Liver (tissue), 3 donors: ENCODE measurements around the gene ZNF436.

Experiments
- CTCF ChIP-seq: fragments of 150-350 bp; IDR thresholded peaks from 2 replicates; pipeline ENCODE4 v1.5.1; 2017; ENCODE audit warnings: improper control_type of control experiment, low read depth, low read length; ENCODE audit not compliant: missing input control
- FOXA2 ChIP-seq: IDR thresholded peaks from 2 replicates; pipeline ENCODE4 v1.6.1; 2016; ENCODE audit warnings: antibody characterized with exemption
- GABPA ChIP-seq, 2 donors: IDR thresholded peaks in 1 of 2; conservative IDR thresholded peaks in 1 of 2; 2 replicates each; pipeline ENCODE4 v1.6.1; 2016; ENCODE audit warnings: antibody characterized with exemption in 2 of 2, mild to moderate bottlenecking in 1 of 2, moderate library complexity in 1 of 2
- JUND ChIP-seq, 2 donors: IDR thresholded peaks; 2 replicates each; pipeline ENCODE4 v1.6.1; 2016; ENCODE audit warnings: antibody characterized with exemption in 2 of 2
- RAD21 ChIP-seq, 2 donors: IDR thresholded peaks; 2 replicates each; pipeline ENCODE4 v1.6.1; 2016; ENCODE audit warnings: antibody characterized with exemption in 2 of 2, mild to moderate bottlenecking in 2 of 2
- SP1 ChIP-seq: IDR thresholded peaks from 2 replicates; pipeline ENCODE4 v1.6.1; 2018; ENCODE audit warnings: antibody characterized with exemption, mild to moderate bottlenecking
- TAF1 ChIP-seq: conservative IDR thresholded peaks from 2 replicates; pipeline ENCODE4 v1.6.1; 2016; ENCODE audit warnings: antibody characterized with exemption, mild to moderate bottlenecking
- YY1 ChIP-seq: IDR thresholded peaks from 2 replicates; pipeline ENCODE4 v1.6.1; 2016; ENCODE audit warnings: antibody characterized with exemption, mild to moderate bottlenecking
- TF ChIP-seq, protein P1 (sequence below): IDR thresholded peaks from 2 replicates; pipeline ENCODE4 v1.6.1; 2016; ENCODE audit warnings: antibody characterized with exemption, mild to moderate bottlenecking
- TF ChIP-seq, protein P2 (sequence below): IDR thresholded peaks from 2 replicates; pipeline ENCODE4 v1.6.1; 2016; ENCODE audit warnings: antibody characterized with exemption
- TF ChIP-seq, protein P3 (sequence below): IDR thresholded peaks from 2 replicates; pipeline ENCODE4 v1.6.1; 2016; ENCODE audit warnings: antibody characterized with exemption
- TF ChIP-seq, protein P4 (sequence below): IDR thresholded peaks from 2 replicates; pipeline ENCODE4 v1.6.1; 2016; ENCODE audit warnings: antibody characterized with exemption
- donor health status: healthy.
- donor health status: healthy.

GRCh38 chr1:23408797-23409290, 39.2 kb upstream of the ZNF436 start:
- TF ChIP-seq CTCF (no peak), SP1 (no peak), YY1 (no peak), TAF1 (no peak), GABPA (IDR thresholded peaks at IDR 0.05 in 1 of 2, conservative IDR thresholded peaks at IDR 0.05 in 1 of 2) (no peak), RAD21 (IDR thresholded peaks at IDR 0.05) (no peak), JUND (IDR thresholded peaks at IDR 0.05) (no peak), FOXA2 (no peak)
- TF ChIP-seq, protein P1, sequence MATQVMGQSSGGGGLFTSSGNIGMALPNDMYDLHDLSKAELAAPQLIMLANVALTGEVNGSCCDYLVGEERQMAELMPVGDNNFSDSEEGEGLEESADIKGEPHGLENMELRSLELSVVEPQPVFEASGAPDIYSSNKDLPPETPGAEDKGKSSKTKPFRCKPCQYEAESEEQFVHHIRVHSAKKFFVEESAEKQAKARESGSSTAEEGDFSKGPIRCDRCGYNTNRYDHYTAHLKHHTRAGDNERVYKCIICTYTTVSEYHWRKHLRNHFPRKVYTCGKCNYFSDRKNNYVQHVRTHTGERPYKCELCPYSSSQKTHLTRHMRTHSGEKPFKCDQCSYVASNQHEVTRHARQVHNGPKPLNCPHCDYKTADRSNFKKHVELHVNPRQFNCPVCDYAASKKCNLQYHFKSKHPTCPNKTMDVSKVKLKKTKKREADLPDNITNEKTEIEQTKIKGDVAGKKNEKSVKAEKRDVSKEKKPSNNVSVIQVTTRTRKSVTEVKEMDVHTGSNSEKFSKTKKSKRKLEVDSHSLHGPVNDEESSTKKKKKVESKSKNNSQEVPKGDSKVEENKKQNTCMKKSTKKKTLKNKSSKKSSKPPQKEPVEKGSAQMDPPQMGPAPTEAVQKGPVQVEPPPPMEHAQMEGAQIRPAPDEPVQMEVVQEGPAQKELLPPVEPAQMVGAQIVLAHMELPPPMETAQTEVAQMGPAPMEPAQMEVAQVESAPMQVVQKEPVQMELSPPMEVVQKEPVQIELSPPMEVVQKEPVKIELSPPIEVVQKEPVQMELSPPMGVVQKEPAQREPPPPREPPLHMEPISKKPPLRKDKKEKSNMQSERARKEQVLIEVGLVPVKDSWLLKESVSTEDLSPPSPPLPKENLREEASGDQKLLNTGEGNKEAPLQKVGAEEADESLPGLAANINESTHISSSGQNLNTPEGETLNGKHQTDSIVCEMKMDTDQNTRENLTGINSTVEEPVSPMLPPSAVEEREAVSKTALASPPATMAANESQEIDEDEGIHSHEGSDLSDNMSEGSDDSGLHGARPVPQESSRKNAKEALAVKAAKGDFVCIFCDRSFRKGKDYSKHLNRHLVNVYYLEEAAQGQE = no peak
- TF ChIP-seq, protein P2, sequence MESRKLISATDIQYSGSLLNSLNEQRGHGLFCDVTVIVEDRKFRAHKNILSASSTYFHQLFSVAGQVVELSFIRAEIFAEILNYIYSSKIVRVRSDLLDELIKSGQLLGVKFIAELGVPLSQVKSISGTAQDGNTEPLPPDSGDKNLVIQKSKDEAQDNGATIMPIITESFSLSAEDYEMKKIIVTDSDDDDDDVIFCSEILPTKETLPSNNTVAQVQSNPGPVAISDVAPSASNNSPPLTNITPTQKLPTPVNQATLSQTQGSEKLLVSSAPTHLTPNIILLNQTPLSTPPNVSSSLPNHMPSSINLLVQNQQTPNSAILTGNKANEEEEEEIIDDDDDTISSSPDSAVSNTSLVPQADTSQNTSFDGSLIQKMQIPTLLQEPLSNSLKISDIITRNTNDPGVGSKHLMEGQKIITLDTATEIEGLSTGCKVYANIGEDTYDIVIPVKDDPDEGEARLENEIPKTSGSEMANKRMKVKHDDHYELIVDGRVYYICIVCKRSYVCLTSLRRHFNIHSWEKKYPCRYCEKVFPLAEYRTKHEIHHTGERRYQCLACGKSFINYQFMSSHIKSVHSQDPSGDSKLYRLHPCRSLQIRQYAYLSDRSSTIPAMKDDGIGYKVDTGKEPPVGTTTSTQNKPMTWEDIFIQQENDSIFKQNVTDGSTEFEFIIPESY = no peak
- TF ChIP-seq, protein P3, sequence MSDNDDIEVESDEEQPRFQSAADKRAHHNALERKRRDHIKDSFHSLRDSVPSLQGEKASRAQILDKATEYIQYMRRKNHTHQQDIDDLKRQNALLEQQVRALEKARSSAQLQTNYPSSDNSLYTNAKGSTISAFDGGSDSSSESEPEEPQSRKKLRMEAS = no peak
- TF ChIP-seq, protein P4, sequence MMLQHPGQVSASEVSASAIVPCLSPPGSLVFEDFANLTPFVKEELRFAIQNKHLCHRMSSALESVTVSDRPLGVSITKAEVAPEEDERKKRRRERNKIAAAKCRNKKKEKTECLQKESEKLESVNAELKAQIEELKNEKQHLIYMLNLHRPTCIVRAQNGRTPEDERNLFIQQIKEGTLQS = no peak
